Activated CD8-positive, alpha-beta memory T cell treated with anti-CD3 and anti-CD28 coated beads, Interleukin-2, amount 50 U/mL, for 24 hours (primary cell): ENCODE data around the gene EIF5.
A peak's percentile ranks its signal among the peaks of the same experiment; 100 is the strongest.

ENCODE experiments used
- DNase-seq: peaks from one replicate; pipeline ENCODE4 v3.0.0-alpha.2; 2020; ENCODE audit errors: extremely low read depth

Gene EIF5

DNA sequence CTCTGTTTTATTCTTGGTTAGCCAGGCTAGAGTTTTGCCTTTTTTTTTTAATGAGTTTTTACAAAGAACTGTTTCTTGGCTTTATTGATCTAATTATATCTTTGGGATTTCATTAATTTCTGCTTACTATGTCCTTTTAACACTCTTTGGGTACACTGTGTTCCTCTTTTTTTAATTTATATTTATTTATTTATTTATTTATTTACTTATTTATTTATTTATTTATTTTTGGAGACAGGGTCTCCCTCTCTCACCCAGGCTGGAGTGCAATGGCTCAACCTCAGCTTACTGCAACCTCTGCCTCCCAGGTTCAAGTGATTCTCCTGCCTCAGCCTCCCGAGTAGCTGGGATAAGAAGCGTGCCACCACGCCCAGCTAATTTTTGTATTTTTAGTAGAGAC lies 36.0 kb downstream of the EIF5 start:
- no peak for DNase-seq

DNA sequence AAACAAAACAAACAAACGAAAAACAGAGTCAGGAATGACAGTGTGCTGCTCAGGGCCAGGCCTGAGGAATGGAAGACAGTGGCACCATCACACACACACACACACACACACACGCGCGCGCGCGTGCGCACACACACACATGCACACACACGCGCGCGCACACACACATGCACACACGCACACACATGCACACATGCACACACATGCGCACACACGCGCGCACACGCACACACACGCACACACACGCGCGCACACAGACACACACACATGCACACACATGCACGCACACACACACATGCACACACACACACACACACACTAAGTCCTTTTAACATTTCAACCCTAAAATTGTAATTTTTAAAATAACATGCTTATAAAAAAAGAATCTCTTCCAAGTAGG lies 38.0 kb downstream of the EIF5 start:
- DNase-seq = no peak

DNA sequence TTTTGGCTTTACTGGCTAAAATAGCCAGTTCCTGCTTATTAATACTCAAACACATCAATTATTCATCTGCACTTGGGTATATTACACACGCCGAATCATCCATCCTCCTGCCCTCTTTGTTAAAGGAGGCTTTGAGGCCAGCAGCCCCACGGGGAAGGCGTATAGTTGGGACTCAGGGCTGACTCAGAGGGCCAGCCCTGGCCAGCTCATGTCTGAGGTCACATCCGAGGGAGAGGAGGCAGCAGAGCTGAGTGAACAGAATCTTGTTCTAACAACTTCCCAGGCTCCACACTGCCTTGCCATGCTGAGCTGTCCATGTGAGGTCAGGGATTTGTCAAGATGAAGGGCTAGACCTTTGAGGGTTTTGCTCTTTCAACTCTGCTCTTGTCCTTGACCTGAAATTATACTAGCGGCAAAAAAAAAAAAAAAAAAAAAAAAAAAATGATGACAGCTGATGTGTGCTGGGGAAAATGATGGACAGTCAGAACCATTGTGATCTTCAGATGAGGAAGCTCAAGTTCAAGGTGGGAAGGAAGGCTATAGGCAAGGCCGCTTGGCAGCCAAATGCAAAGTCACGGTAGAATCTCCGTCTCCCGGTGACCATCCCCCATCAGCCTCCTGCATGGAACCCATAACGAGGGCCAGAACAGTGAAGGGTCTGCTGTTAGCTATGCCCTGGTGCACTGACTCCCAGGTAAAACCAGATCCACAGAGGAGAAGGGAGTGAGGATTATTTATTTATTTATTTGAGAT lies 38.7 kb downstream of the EIF5 start:
- no peak for DNase-seq

DNA sequence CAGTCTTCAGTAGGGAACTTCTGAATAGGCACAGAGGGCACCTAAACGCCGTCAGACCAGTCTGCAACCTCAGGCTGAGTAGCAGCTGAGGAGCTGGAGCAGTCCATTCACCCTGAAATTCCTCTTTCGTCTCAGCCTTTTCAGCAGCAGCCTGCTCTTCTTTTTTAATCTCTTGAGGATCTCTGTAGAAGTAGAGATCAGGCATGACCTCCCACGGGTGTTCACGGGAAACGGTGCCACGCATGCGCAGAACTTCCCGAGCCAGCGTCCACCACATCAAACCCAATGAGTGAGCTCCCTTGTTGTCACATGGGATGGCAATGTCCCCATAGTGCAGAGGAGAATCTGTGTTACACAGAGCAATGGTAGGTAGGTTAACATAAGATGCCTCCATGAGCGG lies 40.1 kb downstream of the EIF5 start:
- DNase-seq = no peak

DNA sequence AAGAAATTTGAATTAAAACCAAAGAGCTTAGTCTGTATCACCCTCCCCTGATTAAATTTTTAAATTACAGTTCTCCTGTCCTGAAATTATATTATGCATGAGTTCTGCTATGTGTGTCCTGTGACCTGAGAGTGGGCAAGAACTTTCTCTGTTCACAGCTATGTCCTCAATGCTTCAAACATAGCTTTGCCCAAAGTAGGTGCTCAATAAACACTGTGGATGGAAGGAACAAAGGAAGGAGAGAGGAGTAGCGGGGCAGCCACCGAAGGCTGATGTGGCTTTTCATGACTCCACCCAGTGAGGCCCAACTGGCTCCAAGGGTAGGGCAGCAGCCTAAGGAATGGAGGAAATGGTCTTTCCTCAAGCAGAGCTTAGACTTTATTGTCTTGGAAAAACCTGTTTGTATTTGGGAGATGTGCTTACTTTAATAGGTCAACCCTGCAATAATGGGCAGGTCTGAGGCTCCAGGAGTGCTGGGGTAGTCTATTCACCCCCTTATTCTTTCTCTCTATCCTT lies 43.5 kb downstream of the EIF5 start:
- no peak for DNase-seq

DNA sequence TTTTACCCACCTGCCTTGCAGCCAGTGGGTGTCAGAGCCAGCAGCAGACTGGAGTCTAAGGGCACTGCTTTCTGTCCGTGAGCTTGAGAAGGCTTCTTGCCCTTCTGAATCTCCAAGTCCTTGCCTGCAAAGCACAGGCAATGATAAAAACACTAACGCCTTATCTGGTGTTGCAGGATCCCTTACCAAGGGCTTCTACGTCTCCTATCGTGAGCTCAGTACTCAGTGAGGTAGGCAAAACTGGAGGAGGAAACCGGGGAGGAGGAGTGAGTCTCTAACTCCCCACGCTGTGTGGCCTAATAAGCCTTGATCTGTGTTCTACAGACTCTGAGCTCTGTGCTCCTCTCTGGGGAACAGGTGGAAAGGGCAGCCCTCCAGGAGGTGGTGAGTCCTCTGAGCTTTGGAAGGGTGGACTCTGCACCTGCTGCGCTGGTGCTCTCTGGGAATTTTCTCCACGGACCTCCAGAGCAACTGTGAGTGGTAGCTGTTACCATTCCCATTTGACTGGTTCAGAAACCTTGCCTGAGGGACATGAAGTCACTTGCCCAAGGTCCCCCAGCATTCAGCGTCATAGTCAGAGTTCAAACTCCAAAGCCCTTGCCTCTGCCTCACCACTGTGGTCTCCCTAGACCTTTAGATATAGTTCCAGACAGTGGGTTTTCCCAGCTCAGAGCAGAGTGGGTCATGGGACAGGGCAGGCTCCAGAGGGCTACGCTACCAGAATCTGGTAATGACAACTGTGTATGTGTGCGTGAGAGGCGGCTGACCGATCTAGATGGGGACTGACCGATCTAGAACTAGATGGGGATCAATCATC lies 44.2 kb downstream of the EIF5 start:
- no peak for DNase-seq

DNA sequence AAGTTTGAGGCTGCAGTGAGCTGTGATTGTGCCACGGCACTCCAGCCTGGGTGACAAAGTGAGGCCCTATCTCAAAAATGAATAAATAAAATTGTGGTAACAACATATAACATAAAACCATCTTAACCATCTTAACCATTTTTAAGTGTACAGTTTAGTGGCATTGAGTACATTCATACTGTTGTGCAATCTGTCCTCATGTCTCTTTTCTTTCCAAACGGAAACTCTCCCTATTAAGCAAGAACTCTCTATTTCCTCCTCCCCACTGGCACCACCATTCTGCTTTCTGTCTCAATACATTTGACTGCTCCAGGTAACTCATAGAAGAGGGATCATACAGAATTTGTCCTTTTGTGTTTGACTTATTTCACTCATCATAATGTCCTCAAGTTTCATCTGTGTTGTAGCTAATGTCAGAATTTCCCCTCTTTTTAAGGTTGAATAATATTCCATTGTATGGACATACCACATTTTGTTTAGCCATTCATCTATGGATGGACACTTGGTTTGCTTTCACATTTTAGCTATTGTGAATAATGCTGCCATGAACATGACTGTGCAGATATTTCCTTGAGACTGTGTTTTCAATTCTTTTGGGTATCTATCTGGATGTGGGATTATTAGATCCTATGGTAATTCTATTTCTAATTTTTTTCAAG lies 46.8 kb downstream of the EIF5 start:
- DNase-seq = no peak

DNA sequence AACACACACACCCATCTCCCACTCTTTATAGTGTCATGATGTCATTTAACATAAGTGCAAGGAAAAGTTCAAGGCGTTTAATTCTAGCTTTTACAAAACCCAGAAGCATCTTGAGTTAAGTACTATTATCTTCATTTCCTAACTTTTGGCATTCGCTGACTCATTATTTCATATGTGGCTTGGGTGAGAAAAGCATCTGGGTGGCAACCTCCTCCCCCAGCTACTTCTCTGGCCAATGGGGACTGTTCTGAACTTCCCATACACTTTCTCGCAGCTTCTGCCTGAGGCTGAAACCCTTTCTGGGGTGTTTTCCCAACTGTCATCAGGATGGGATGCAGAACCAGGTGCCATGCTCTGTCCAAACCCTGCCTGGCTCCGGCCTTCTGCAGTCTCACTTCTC lies 48.3 kb downstream of the EIF5 start:
- no peak for DNase-seq

DNA sequence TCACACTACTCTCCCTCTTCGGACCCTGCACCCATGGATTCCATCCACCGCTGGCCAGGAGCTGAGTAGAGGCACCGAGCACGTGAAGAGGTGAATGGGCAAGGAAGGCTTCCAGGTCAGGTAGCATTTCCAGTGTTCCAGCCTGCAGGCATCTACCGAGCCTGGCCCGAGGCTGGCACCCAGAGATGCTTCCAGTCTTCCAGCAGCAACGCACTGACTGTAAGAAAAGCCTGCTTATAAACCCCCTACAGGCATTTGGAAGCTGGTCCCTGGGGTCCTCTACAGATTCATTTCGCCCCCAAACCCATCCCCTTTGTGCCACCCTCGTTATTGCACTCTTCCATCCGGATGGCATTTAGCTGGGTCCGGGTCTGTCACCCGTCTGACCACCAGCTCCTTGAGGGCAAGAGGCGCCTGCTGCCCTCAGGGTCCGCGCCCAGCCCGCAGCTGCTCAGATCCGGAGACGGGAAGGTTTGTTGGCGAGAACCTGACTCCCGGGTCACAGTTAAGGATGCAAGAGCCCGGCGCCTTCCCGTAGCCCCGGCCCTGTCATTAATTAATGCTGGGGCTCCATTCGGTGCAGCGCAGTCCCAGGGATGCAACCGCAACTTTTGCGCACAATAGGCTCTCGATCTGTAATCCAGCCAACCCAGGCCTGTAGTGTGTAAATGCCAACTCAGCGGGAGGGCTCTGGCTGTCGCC lies 50.6 kb downstream of the EIF5 start:
- no peak for DNase-seq

DNA sequence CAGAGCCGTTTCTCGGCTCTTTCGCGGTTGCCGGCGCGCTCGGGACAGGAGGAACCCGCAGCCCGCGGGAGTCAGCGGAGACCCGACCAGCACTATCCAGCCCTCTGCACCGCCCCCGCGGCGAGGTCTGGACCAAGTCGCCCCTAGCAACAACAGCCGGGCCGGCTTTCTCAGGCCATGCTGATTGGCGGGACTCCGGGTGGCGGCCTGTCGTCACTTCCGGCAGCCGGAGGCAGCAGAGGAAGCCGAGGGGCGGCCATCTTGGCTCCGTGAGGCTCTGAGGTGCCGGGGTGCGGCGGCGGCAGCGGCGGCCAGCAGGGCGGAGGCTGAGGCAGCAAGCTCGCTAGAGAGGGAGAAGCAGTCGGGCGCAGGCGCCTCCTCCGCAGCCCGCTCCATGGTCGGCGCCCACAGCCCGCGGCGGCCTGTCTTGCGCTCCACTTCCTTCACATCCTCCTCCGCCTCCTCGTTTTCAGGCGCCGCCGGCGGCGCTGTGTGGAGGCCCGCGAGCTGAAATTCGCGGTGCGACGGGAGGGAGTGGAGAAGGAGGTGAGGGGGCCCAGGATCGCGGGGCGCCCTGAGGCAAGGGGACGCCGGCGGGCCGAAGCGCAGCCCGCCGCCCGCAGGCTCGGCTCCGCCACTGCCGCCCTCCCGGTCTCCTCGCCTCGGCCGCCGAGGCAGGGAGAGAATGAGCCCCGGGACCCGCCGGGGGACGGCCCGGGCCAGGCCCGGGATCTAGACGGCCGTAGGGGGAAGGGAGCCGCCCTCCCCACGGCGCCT lies 51.3 kb downstream of the EIF5 start, which contains the start of gene MARK3:
Gene MARK3, plus strand, starts transcription at position 264 of the 777 bp plus-strand sequence. CDS start 615 bp downstream, outside the sequence.
- DNase-seq = peak; percentile 86

DNA sequence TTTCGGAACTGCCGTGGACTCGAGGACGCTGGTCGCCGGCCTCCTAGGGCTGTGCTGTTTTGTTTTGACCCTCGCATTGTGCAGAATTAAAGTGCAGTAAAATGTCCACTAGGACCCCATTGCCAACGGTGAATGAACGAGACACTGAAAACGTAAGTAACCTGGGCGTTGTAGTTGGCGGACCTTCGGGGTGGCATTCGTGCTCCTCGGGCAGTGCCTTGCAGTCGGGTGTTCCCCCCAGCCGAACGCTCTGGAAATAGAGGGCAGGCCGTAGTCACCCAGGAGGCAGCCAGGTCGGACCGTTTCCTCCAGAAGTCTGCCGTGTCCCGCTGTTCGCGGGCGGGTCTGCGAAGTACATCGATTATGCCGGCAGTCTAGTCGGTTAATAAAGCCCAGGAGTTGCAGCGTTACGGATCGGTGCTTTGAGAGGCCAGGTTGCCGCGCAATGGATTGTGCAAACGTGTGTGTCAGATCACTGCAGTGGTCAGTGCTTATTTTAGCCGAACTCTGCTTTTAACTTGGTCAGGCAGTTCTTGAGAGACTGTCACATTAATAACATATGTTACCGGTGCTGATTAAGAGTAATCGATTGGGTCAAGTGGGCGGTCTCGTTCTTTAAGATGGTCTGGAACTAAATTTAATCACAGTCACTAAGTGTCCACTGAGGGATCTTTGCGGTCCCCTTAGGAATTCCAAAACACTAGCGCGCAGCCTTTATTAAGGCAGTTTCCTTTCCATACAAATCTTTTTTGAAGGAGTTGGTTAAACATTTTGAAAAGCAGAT lies 52.1 kb downstream of the EIF5 start:
- no peak for DNase-seq

DNA sequence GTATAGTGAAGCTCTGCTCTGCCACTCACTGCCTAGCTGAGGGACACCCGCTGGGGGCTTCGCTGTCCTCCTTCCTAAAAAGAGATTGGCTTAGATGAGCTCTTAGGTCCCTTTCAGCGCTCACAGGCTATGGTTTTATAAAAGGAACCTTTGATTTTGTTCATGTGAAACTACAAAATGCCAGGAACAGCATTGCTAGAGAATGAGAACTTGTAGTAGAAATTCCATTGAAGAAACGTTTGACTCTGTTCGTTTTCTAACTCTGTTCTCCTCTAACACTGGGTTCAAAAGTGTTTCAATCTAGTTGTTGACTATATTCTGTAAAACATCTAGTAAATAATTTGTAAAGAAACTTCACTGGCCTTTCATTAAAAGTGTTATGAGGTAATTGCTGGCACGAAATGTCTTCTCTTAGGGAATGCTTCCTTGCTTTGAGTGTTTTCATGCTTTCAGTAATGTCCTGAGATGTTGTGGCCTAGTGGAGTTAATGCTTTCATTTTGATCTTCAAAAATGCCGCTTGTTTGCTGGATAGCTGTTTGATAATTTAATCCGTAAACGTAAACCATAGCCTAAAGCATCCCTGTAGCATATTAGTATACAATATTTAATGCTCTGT lies 52.8 kb downstream of the EIF5 start:
- no peak for DNase-seq

DNA sequence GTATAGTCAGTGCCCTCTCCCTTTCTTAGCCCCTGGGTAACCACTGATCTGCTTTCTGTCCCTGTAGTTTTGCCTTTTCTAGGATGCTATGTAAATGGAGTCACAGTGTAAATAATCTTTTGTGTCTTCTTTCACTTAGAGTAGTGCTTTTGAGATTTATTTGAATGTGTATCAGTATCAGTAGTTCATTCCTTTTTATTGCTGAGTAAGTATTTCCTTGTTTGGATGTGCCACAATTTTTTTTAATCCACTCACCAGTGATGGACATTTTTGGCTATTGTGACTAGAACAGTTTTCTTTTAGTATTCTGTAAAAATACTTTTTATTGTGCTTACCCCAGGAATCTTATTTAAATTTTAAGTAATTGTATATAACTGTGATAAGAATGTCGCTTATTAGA lies 54.6 kb downstream of the EIF5 start:
- DNase-seq = no peak

DNA sequence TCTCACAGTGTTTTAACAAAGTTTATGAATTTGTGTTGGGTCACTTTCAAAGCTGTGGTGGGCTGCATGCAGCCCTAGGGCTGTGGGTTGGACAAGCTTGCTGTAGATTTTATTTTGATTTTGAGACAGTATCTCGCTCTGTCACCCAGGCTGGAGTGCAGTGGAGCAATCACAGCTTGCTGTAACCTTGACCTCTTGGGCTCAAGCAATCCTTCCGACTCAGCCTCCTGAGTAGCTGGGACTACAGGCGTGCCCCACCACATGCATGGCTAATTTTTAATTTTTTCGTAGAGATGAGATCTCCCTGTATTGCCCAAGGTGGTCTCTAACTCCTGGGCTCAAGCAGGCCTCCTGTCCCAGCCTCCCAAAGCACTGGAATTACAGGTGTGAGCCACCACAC lies 56.6 kb downstream of the EIF5 start:
- no peak for DNase-seq

DNA sequence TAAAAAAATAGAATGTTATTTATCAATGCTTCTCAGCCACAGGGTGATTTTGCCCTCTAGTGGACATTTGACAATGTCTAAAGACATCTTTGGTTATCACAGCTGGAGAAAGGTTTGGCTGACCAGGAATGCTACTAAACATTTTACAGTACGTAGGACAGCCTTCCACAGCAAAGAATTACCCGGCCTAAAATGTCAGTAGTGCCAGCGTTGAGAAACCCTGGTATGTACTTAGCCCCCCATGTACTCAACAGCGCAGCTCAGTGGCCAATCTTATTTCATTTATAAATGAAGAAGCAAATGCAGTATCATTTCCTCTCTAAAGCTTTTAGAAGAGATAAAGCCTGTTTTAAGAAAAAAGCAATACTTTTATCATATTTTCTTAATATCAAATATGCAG lies 57.0 kb downstream of the EIF5 start:
- DNase-seq = no peak

DNA sequence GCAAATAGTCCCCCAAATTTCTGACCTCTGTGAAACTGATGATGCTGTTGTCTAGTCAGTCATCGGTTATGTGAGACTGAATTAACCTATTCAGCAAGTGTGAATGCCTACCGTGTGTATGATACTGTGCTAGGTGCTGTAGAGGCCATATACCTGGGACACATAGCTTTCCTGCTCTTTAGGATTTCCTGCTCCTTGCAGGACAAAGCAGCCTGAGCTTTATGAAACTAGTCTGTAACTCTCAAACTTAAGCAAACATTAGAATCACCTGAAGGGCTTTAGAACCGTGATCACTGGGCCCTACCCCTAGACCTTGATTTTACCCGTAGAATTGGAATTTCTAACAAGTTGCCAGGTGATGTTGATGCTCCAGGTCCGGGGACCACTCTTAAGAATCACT lies 58.1 kb downstream of the EIF5 start:
- DNase-seq = no peak

DNA sequence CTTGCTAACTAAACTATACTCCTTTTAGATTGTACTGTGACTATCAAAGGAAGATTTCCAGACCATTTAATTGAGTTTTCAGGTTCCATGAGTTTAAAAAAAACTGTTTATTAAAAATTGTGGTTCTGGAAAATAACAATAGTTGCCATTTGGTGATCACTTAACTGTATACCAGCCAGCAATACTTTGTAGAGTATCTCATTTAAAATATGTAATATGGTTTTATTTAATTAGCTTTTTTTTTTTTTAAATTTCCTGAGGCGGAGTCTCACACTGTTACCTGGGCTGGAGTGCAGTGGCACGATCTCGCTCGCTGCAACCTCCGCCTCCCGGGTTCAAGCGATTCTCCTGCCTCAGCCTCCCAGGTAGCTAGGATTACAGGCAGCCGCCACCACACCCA lies 58.5 kb downstream of the EIF5 start:
- no peak for DNase-seq

DNA sequence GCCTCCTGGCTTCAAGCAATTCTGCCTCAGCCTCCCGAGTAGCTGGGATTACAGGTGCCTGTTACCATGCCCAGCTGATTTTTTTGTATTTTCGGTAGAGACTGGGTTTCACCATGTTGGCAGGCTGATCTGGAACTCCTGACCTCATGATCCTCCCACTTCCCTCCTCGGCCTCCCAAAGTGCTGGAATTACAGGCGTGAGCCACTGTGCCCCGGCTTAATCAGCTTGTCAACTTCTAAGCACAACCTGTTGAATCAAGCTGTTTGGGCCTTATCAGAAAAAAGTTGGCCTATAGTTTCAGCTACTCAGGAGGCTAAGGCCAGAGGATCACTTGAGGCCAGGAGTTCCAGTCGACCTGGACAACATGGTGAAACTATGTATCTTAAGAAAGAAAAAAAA lies 59.0 kb downstream of the EIF5 start:
- no peak for DNase-seq

DNA sequence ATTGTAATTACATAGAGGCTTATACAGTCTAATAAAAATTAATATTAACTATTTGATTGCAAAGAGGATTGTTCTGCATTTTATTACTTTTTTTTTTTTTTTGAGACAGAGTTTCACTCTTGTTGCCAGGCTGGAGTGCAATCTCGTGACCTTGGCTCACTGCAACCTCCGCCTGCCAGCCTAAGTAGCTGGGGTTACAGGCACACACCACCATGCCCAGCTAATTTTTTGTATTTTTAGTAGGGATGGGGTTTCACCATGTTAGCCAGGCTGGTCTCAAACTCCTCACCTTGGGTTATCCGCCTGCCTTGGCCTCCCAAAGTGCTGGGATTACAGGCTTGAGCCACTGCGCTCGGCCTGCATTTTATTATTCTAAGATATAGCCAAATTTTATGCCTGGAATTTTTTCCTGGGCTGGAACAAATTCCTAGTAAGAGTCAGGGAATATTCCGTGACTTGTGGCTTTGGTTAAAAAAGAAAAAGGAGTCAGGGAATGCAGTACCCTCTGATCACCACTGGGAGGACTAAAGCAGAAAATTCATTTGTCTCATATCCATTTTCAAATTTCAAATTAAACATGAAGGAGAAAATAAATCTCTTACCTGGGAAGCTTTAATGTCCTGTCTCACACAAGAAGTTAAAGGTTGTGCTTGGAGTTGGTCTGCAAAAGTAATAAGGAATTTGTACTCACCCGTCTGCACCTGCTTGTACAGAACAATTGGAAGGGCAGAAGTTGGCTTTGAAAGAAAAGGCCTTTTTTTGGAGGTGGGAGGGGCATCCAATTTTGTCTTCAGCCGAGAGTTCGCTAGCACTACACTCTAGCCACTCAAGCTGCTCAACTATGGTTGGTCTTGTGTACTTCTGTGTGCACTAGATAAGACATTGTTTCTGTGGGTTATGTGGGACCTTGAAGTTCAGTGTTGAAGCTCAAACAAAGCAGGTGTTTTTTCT lies 59.9 kb downstream of the EIF5 start:
- DNase-seq = no peak
